ENCODE data around the gene NOL3.

- TF ChIP-seq POLR2A (IDR thresholded peaks at IDR 0.05) (no peak), EP300 (IDR thresholded peaks at IDR 0.05) (no peak), CTCF (IDR thresholded peaks at IDR 0.05) (no peak)
Measured at GRCh38 chr16:67206129-67206837, 35.9 kb downstream of the NOL3 start.
